Activated naive CD4-positive, alpha-beta T cell treated with anti-CD3 and anti-CD28 coated beads, Interleukin-2, amount 10 ng/mL, durations not matched to agents 7 days and 5 days (primary cell): ENCODE measurements around the gene CHST7.
"Not testable (repeated sequence)": the region's sequence is repeated elsewhere in the genome, so short reads cannot be mapped to it uniquely, and the experiment has no call there.

Experiments
- CTCF ChIA-PET: fragments of 350-600 bp; sonication (Branson Sonifier 250); formaldehyde crosslinking; loops from one replicate; lab custom pipeline; 2021; ENCODE audit warnings: antibody characterized with exemption; lab: Charles Lee
- DNase-seq: peaks from one replicate; pipeline ENCODE4 v3.0.0-alpha.2; 2020
- H3K27ac Mint-ChIP-seq: one replicate; pipeline ENCODE4 v1.8.0; 2021; ENCODE audit warnings: mild to moderate bottlenecking, moderate library complexity, mixed read lengths
- H3K27me3 Mint-ChIP-seq: one replicate; pipeline ENCODE4 v1.8.0; 2021; ENCODE audit warnings: mild to moderate bottlenecking, mixed read lengths
- H3K36me3 Mint-ChIP-seq: one replicate; pipeline ENCODE4 v1.8.0; 2021; ENCODE audit warnings: mixed read lengths
- H3K4me1 Mint-ChIP-seq: one replicate; pipeline ENCODE4 v1.8.0; 2021; ENCODE audit warnings: mixed read lengths
- H3K4me3 Mint-ChIP-seq: one replicate; pipeline ENCODE4 v1.8.0; 2021; ENCODE audit warnings: mild to moderate bottlenecking, moderate library complexity, mixed read lengths
- H3K9me3 Mint-ChIP-seq: one replicate; pipeline ENCODE4 v1.8.0; 2021; ENCODE audit warnings: mixed read lengths

CHST7 gene, protein sequence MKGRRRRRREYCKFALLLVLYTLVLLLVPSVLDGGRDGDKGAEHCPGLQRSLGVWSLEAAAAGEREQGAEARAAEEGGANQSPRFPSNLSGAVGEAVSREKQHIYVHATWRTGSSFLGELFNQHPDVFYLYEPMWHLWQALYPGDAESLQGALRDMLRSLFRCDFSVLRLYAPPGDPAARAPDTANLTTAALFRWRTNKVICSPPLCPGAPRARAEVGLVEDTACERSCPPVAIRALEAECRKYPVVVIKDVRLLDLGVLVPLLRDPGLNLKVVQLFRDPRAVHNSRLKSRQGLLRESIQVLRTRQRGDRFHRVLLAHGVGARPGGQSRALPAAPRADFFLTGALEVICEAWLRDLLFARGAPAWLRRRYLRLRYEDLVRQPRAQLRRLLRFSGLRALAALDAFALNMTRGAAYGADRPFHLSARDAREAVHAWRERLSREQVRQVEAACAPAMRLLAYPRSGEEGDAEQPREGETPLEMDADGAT

DNA sequence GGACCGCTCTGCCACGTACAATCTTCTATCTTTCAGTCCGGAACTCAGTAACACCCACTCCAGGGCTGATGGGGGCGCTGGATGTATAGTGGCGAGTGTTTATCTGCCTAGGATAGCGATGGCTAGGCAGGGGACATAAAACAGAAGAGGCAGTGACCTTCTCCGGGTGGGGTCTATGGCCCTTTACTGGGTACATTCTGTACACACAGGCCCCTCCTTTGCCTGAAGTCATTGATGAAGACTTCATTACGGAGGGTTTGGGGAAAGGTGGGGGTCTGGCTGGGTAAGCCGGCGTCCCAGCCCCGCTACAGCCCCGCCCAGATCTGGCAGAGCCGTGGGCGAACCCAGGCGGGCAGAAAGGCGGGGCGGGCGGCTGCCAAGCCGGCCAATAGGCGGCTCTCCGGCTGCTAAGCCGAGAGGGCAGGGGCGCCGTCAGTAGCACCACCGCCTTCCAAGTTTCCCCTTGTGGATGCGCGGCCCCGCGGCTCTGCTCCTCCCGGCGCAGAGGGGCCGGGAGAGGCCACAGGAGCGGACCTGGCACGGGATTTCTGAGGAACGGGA lies at the start of gene CHST7:
Gene CHST7, plus strand, starts transcription at position 435 of the 561 bp plus-strand sequence. CDS start 167 bp downstream, outside the sequence.
- DNase-seq: peak; percentile 78
- Mint-ChIP-seq H3K36me3 (peaks cover 21% of the 10 kb centered on the region), H3K27me3 (no peaks in the 10 kb centered on the region), H3K27ac (peak within 1 kb of the TSS; percentile 87), H3K4me3 (peak within 1 kb of the TSS; percentile 82), H3K9me3 (no peaks in the 10 kb centered on the region), H3K4me1 (peaks cover 35% of the 10 kb centered on the region)
- CTCF ChIA-PET: interaction anchor here (1.0 to 1.1 kb wide), 3 partner anchors 13 to 112 kb away, joined by 3 to 4 read pairs (median 4); no protein-coding TSS in a partner anchor

DNA sequence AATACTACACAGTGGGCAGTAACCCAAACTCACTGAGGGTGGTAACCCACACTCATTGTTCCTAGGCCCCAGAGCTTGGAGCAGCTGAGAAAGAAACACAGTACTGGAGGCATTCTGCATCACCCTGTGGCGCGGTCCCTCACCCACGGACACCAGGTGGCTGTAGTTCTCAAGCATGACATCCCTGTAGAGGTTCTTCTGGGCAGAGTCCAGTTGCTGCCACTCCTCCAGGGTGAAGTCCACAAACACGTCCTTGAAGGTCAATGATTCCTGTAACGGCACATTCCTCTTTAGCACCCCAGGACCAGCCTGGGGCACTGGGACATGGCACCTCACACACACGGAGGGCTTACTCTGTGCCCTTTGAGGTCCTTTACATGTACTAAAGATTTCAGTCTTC lies 44.9 kb upstream of the CHST7 start:
- H3K9me3 Mint-ChIP-seq: not testable (repeated sequence)

DNA sequence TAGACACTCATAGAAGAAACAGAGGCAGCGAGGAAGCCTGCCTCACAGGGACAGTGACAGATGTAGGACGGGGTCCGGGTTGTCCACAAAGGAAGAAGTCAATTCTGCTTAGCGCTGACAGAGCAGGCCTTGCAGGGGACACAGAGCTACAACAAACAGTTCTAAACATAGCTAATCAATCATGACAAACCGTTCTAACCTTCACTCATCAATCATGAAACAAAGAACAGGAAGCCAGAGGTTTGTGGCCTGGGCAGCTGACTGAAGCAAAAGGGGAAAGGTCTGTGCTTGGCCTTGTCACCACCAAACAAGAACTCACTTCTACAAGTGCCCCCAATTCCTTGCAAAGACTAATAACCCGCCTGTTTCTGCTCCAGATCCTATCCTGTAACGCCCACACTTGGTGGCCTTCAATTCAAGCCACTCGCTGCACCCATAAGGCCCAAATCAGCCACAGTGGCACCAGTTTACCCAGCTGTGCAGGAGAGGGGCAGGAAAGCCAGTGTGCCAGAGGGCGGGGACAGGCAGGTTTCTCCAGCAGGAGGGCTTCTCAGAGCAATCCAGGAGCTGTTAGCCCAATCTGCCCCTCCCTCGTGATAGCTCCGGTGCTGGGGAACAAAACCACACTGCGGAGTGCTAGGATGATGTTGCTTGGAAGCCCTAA lies 43.7 kb upstream of the CHST7 start:
- H3K27me3 Mint-ChIP-seq, H3K4me1 Mint-ChIP-seq, H3K27ac Mint-ChIP-seq, H3K9me3 Mint-ChIP-seq, H3K4me3 Mint-ChIP-seq, DNase-seq, CTCF ChIA-PET: not testable (repeated sequence)
- peaks cover 12% of the 10 kb centered on the region for H3K36me3 Mint-ChIP-seq

More for the DNA sequence above, 44.9 kb upstream of the CHST7 start:
- DNase-seq, H3K27me3 Mint-ChIP-seq, H3K4me3 Mint-ChIP-seq, H3K27ac Mint-ChIP-seq, CTCF ChIA-PET, H3K36me3 Mint-ChIP-seq, H3K4me1 Mint-ChIP-seq: not testable (repeated sequence)

DNA sequence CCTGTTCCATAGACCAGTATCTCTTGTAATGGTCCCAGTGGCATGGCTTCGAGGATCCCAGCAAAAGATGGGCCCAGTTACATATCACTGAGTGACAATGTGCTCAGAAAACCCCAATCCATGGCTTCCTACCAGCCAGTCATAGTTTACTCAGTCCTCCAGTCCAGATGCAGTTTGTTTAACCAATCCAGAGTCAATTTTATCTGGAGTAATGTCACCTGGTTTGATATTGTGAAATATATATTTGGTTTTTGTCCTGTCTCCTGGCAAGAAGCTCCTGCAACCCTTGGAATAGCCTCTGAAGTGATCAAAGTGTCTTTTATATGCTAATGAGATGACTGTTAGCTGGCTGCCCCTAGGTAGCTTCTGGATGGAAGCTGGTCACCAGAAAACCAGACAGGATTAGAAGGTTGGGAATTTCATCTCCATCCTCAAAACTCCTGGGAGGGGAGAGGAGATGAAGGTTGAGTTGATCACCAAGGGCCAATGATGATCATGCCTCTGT lies 43.1 kb upstream of the CHST7 start:
- peaks cover 12% of the 10 kb centered on the region for H3K36me3 Mint-ChIP-seq
- DNase-seq, H3K9me3 Mint-ChIP-seq, H3K4me3 Mint-ChIP-seq, H3K27ac Mint-ChIP-seq, H3K27me3 Mint-ChIP-seq, H3K4me1 Mint-ChIP-seq, CTCF ChIA-PET: not testable (repeated sequence)

DNA sequence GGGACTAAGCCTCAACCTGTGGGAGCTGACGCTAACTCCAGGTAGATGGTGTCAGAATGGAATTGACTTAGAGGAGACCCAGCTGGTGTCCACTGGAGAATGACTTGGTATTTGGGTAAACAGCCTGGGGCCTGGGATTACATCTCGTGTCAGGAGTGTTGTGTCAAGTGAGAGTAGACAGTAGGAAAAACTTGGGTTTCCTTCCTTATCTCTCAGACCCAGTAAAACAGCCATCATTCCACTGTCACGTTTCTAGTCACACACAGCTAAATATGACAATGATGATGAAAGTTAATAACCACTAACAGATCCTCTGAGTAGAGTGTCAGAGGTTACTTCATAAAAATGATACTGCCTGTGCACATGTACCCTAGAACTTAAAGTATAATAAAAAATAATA lies 42.1 kb upstream of the CHST7 start:
- H3K36me3 Mint-ChIP-seq: peaks cover 11% of the 10 kb centered on the region
- H3K27me3 Mint-ChIP-seq: no peaks in the 10 kb centered on the region
- CTCF ChIA-PET: no interaction called here

DNA sequence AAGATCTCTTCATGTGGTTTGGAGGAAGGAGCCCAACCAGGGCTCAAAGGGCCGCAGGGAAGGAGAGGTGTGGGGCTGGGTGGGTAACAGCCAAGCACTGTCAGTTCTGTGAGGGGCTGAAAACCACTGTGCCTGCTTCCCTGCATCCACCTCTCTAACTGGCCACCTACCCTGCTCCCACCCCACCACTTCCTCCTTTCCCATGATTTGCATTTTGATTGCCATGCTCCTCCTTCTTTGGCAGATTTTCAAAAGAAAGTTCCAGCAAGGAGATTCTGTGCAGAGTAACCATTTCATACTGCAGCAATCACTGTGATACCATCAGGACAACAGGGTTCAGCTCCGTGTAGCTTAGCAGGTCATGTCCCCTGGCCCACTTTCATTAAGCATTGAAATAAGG lies 30.1 kb upstream of the CHST7 start:
- H3K4me1 Mint-ChIP-seq: peaks cover 36% of the 10 kb centered on the region
- peaks cover 20% of the 10 kb centered on the region for H3K36me3 Mint-ChIP-seq
- no peak for DNase-seq
- no peak overlapping the region for H3K27ac Mint-ChIP-seq
- no peak overlapping the region for H3K4me3 Mint-ChIP-seq
- H3K27me3 Mint-ChIP-seq: no peaks in the 10 kb centered on the region
- CTCF ChIA-PET: no interaction called here
- H3K9me3 Mint-ChIP-seq: no peaks in the 10 kb centered on the region

More for the DNA sequence above, 42.1 kb upstream of the CHST7 start:
- no peak overlapping the region for H3K4me3 Mint-ChIP-seq
- no peak overlapping the region for H3K27ac Mint-ChIP-seq
- DNase-seq: no peak
- no peaks in the 10 kb centered on the region for H3K9me3 Mint-ChIP-seq
- H3K4me1 Mint-ChIP-seq: peaks cover 5% of the 10 kb centered on the region

DNA sequence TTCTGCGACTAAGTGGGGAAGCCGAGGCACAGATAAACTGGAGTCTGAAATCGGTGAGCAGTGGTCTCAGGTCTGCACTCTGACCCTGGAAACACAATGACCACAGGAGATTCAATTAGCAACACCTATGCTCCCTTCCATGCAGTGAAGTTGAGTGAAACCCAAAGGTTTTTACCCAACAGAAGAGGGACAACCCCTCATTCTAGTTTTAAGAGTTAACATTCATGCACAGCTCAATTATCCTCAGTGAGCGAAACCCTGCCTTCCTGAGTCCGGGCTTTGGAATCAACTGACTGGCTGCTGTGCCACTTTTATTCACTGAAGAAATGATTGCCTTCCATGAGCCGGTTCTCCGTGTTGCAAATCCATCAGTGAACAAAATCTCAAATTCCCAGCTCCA lies 29.0 kb upstream of the CHST7 start:
- Mint-ChIP-seq H3K4me3 (peak overlapping the region; percentile 93), H3K27ac (peak overlapping the region; percentile 93), H3K36me3 (peaks cover 24% of the 10 kb centered on the region), H3K4me1 (peaks cover 39% of the 10 kb centered on the region)
- H3K9me3 Mint-ChIP-seq, H3K27me3 Mint-ChIP-seq, DNase-seq: not testable (repeated sequence)
- CTCF ChIA-PET: interaction anchor here (0.7 kb wide), 1 partner anchor 200 kb away, joined by 3 read pairs; no protein-coding TSS in a partner anchor

DNA sequence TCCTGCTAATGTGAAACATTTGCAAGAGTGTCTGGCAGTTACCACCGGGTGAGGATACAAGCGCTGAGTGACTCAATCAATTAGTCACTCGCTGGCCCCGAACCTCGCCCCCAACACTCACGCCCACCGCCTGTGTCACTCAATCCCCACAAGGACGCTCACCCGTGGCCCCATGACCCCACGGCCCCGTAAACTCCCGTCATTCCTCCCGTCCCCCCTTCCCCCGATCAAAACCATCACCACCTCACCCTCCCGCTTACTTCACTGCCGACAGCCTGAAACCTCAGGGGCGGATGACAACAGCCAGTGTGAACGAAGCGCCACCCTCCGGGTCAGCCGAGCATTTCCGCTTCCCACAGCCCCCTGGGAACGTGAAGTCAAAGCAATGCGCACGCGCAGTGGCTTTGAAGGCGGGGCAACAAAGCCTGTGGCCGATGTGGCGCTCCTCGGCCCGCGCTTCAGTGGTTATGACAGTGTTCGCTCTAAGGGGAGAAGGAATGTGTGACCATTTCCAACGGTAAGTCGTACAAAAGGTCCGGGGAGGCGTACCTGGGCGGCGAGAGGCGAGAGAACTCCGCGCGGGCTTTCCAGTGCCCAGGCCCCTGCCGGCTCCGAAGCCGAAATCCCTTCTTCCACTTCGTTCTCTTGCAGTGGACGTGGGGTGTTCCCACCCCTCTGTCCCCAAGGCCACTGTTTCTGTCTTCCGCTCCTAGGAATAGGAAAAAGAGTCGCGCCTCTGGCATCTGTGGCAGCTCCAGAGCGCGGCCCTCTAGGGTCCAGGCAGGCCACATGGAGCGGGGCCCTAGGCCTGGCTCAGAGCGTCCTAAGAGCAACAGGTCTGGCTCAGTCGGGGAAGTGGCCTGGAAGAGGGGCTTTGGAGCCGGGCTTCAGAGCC lies 28.2 kb upstream of the CHST7 start, which contains the start of gene ZNF674:
Gene ZNF674, minus strand, starts transcription at position 311 of the 895 bp plus-strand sequence. CDS start 3,334 bp downstream, outside the sequence.
- Mint-ChIP-seq H3K4me3 (peak within 1 kb of the TSS; percentile 93), H3K4me1 (peaks cover 39% of the 10 kb centered on the region), H3K27me3 (no peaks in the 10 kb centered on the region), H3K9me3 (no peaks in the 10 kb centered on the region), H3K36me3 (peaks cover 22% of the 10 kb centered on the region), H3K27ac (peak within 1 kb of the TSS; percentile 93)
- peak; percentile 95 for DNase-seq
- CTCF ChIA-PET: no interaction called here

DNA sequence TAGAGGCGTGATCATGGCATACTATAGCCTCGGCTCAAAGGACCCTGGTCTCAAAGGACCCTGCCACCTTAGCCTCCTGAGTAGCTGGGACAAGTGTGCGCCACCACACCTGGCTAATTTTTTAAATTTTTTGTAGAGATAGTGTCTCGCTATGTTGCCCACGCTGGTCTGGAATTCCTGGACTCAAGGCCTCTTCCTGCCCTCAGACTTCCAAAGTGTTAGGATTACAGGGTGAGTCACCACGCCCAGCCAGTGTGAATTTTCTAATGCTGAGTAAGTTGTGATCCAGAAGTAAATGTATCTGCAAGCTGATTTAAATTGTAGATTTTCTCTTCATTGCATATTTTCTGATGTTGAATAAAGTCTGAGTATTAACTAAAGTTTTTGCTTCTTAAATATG lies 25.7 kb upstream of the CHST7 start:
- peaks cover 20% of the 10 kb centered on the region for H3K36me3 Mint-ChIP-seq
- H3K27ac Mint-ChIP-seq: no peak overlapping the region
- no peaks in the 10 kb centered on the region for H3K9me3 Mint-ChIP-seq
- peaks cover 39% of the 10 kb centered on the region for H3K4me1 Mint-ChIP-seq
- no peak for DNase-seq
- H3K27me3 Mint-ChIP-seq: no peaks in the 10 kb centered on the region
- CTCF ChIA-PET: no interaction called here
- H3K4me3 Mint-ChIP-seq: no peak overlapping the region

DNA sequence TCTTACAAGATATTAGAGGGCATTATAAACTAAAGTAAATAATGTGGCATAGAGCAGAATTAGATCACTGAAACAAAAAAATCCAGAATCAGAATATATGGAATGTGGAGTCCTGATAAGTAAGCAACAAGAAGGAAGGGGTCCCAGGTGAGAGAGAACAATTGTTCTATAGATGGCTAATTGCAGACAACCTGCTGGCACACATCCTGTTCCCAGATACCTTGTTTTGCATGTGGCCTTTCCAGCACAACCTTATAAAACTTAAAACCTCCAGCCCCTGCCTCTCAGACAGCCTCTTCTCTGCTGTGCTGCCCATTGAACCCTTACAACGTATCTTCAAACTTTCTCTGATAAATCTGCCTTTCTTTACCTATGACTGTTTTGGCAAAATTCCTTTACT lies 23.7 kb upstream of the CHST7 start:
- no peak overlapping the region for H3K4me3 Mint-ChIP-seq
- no peaks in the 10 kb centered on the region for H3K27me3 Mint-ChIP-seq
- H3K36me3 Mint-ChIP-seq: peaks cover 20% of the 10 kb centered on the region
- no peaks in the 10 kb centered on the region for H3K9me3 Mint-ChIP-seq
- CTCF ChIA-PET: no interaction called here
- peaks cover 22% of the 10 kb centered on the region for H3K4me1 Mint-ChIP-seq
- DNase-seq: no peak
- H3K27ac Mint-ChIP-seq: no peak overlapping the region

DNA sequence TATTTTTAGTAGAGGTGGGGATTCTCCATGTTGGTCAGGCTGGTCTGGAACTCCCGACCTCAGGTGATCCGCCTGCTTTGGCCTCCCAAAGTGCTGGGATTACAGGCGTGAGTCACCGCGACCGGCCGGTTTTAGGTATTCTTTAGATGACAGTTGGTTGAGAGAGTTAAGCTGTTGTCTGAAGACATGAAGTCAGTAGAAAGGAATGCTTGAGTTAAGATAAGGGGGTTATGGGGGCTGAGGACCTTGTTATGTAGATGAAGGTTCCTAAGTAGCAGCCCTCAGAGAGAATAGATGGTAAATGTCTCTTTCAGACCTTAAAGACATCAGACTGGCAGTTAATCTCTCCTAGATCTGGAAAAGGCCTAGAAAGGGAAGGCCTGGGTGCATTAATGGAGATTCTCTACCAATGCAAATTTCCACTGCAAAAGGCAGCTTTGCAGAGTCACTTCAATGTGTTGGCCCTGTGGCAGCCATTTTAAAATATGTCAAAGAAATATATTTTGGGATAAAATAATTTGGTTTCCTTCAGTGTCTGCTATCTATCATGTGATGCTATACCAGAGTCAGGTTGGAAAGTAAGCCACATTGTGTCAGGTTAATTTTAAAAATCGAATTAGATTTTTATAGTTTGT lies 22.0 kb upstream of the CHST7 start:
- Mint-ChIP-seq H3K27me3 (no peaks in the 10 kb centered on the region), H3K27ac (no peak overlapping the region), H3K4me1 (peaks cover 14% of the 10 kb centered on the region), H3K4me3 (no peak overlapping the region), H3K9me3 (no peaks in the 10 kb centered on the region), H3K36me3 (peaks cover 17% of the 10 kb centered on the region)
- DNase-seq: no peak
- CTCF ChIA-PET: no interaction called here

DNA sequence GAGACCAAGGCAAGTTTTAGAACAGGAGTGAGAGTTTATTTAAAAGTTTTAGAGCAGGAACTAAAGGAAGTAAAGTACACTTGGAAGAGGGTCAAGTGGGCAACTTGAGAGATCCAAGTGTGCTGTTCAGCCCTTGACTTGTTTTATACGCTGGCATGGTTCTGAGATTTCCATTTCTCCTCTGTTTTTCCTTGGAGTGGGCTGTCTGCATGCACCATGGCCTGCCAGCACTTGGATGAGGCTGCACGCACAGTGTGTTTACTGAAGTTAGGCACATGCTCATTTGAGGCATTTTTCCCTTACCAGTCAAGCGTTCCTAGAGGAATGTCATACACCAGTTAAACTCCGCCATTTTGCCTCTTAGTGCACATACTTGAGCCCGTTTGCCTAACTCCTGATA lies 19.6 kb upstream of the CHST7 start:
- Mint-ChIP-seq H3K27ac (no peak overlapping the region), H3K27me3 (no peaks in the 10 kb centered on the region), H3K4me1 (peaks cover 2% of the 10 kb centered on the region), H3K9me3 (no peaks in the 10 kb centered on the region), H3K4me3 (no peak overlapping the region), H3K36me3 (peaks cover 7% of the 10 kb centered on the region)
- no peak for DNase-seq
- CTCF ChIA-PET: no interaction called here

DNA sequence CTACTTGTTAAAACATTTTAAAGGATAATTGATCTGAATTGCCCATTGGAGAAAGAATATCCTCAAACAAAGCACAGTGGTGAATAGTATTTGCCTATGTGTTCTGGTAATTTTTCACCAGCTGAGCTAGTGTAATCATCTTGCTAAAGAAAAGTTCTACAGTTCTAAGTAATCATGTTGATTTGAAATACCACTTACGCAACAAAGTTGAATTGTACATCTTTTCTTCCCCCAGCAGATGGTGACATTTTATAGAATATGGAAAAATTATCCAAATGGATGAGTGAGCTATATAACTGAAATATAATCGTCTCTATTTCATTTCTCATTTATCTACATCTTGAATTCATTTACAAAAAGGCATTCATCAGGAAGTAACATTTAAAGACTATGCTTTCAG lies 18.6 kb upstream of the CHST7 start:
- CTCF ChIA-PET: interaction anchor here (0.6 to 1.3 kb wide), 4 partner anchors 87 to 244 kb away, joined by 3 to 6 read pairs (median 4); no protein-coding TSS in a partner anchor
- Mint-ChIP-seq H3K36me3 (peaks cover 5% of the 10 kb centered on the region), H3K4me3 (no peak overlapping the region), H3K9me3 (no peaks in the 10 kb centered on the region), H3K27ac (no peak overlapping the region), H3K27me3 (no peaks in the 10 kb centered on the region), H3K4me1 (no peaks in the 10 kb centered on the region)
- DNase-seq: no peak
